Measurements from ENCODE around the gene ERO1B.

ERO1B gene

DNA sequence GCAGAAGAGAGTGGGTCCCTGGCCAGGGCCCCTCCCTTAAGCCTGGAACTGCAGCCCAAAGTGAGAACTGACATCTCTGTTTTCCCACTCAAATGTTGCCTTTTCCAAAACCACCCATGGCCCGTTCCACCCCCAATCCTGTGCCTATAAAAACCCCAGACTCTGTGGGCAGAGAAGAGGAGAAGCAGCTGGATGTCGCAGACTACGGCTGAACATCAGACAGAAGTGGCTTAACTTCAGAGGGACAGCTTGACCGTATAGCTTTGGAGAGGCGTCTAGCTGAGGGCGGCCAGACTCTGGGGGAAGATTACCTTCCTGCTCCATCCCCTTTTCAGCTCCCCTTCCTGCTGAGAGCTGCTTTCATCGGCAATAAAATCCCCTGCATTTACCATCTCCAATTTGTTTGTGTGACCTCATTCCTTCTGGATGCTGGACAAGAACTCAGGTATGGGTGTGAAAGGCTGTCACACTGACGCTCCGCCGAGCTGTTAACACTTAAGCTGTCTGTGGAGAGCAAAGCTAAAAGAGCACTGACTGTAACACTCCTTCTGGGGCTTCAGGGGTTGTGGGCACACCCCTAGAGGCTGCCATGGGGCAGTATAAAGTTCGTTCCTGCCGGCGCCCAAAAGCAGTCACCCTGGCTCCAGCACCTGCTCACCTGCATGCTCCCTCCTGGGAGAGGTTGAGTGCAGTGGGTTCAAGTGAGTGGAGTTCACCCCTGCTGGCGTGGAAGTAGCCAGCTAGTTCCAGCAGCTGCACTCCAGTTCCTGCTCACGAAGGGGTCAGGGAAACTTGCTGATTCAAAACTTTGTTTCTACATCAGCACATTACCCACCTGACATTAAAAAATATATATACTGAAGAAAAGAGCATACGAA, 19.6 kb upstream of the ERO1B start:
- in situ Hi-C loops (cut with HindIII; ENCODE audit: low sequenced_read_pairs) = no loop called here

DNA sequence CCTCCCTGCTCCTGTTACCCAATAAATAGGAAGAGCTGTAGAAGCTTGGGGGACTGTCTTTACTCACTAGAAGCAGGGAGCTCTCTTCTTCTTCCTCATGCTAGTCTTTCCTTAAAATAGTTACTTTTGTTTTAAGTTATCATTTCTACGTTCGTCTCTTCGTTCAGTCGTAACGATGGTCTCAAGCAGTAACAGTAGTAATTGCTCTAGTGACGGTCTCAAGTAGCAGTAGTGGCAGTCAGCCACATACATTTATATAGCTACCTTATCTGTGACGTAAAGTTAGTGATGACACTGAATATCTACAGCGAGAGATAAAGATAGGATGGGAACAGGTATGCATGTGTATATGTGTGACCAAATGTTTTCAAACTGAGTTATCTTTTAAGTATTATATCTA, 15.4 kb upstream of the ERO1B start:
- in situ Hi-C loops (cut with HindIII; ENCODE audit: low sequenced_read_pairs) = no loop called here

DNA sequence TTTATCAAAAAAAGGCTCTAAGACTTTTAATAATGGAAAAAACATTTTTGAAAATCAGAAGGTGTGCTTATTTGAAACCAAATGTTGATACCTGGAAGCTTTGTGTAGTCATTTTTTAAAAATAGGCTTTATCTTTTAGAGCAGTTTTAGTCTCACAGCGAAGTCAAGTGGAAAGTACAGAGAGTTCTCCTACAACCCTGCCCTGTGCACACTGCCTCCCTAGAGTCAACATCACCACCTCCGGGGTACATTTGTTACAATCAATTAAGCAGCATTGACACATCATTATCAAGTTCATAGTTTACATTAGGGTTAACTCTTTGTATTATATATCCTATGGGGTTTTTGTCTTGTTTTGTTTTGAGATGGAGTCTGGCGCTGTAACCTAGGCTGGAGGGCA, 10.7 kb upstream of the ERO1B start:
- in situ Hi-C loops (cut with HindIII; ENCODE audit: low sequenced_read_pairs) = no loop called here

DNA sequence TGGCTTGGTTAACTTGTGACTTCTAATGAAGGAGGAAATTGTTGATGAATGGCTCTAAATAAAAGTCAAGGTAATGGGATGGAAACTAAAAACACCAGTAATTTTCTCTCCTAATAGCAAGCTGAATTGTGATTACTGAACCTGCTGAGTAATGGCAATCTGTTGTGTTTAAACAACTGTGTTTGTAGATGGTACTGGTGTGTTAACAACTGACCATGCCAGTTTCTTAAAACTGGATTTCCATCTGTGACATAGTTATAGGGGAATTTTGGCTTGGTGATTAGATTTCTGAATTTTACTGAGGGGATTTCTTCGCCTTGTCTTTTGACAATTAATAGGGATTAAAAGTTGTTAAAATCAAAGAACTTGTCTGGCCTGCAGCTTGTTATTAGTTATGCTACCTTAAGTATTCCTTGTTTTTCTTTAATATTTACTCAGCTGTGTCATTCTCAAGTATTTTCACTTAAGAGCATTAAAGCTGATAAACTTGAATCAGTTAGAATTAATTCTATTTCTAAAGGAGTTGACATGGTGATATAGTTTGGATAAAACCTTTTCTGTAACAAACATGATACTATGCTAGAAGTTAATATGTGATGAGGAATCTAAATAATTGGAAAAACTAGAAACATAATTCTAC, 7.9 kb upstream of the ERO1B start:
- in situ Hi-C loops (cut with HindIII; ENCODE audit: low sequenced_read_pairs) = no loop called here

DNA sequence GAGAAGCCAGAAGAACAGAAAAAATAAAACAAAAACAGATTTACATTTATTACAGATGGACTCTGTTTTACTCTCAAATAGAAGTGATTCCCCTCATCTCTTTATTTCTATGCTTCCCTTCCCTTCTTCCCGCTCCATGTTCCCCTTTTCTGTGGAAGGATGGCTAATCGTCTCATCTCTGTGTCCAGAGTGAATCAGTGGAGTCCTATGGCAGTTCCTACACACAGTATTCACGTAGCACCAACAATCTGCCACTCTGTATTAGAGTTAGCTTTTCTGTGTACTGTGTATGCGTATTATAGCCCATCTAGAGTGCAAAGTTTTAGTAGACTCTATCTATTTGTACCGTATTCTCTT, 6.8 kb upstream of the ERO1B start:
- in situ Hi-C loops (cut with HindIII; ENCODE audit: low sequenced_read_pairs) = no loop called here

DNA sequence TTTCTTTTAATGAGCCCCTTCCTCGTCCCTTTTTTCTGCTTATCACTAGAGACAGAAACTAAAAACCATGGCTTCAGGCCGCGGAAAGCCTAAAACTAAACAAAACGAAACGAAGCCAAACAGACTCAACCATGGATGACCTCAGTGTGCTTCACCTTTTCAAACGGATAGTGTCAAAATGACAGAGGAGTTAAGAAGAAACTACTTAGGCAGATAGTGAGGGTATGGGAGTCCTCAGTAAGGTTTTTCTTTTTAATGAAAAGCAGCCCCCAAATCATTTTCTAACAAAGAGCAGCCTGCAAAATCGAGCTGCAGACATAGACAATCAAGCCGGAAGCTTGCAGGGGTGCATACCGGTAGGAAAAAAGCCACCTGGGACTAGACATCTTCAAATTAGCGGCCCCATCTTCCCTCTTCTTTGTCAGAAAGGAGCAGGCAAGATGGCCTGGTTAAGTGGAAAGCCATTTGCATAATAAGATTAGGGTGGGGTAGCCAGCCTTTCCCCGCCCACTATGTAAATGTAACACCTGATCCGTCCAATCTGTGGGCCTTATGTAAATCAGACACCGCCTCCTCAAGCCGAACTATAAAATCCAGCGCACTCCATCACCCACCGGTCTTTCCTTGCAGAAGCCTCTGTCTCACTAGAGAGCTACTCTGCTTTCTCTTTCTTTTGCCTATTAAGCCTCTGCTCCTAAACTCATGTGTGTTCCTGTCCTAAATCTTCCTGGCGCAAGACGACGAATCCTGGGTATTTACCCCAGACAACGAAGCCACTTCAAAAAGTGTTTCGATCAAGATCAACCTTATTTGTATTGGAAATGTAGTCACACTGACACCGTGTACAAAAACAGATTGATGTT, 6.2 kb upstream of the ERO1B start:
- in situ Hi-C loops (cut with HindIII; ENCODE audit: low sequenced_read_pairs) = no loop called here

DNA sequence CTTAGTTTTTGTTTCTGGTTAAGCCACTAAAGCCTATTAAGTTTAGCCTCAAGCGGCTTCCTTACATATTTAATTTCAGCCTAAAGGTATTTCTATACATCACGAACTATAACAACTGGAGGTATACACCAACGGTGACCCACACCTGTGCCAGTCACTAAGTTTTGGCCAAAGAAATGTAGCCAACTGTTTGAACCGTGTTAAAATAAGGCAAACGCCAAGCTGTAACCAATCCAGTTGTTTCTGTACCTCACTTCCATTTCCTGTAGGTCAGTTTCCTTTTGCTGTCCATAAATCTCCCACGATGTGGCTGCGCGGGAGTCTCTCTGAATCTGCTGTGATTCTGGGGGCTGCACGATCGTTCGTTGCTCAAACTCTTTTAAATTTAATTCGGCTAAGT, 5.6 kb upstream of the ERO1B start:
- in situ Hi-C loops (cut with HindIII; ENCODE audit: low sequenced_read_pairs) = no loop called here

DNA sequence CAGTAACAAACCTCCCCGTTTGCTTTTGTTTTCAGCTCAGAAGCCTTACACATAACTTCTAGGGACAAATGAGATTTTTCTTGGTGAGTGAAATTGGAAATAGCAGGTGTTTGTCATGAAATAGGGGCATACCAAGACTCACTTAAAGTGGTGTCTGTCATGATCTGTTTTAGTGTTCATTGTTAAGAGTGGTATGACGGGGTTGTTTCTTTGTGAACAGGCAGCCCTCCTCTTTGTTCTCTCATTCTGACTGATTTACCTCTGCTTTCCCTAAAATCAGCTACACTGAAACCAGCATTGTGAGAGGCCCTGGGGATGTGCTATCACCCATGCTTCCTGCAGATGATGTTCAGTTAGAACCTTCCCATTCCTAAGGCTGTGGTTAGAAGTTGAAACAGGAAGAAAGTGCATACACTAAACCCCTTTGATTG, 2.5 kb upstream of the ERO1B start:
- in situ Hi-C loops (cut with HindIII; ENCODE audit: low sequenced_read_pairs) = no loop called here

DNA sequence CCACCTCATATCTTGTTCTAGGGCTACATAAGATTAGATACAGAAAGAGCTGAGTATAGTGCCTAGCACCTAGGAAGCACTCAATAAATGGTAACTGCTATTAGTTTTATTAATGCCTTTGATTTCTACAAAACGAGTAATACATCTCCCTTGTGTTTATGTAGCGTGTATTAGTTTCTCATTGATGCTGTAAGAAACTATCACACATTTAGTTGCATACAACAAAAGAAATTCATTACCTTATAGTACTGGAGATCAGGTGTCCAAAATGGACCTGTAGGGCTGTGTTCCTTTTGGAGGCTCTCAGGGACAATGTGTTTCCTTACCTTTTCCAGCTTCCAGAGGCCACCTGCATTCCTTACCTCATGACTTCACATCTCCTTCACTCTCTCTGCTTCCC, 961 bp upstream of the ERO1B start:
- in situ Hi-C loops (cut with HindIII; ENCODE audit: low sequenced_read_pairs) = no loop called here

DNA sequence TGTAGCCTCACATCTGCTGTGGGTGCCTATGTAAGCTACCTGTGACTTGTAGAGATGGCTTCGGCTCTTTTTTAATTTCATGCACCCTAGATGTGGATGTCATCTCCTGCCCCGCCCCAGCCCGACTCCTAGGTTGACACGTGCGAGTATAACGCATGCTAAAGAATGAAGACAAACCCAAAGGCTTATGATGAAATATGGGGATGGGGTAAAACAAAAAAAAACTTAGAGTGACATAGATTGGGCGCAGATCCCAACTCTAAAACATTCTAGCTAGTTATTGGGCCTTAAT, 613 bp upstream of the ERO1B start:
- in situ Hi-C loops (cut with HindIII; ENCODE audit: low sequenced_read_pairs) = no loop called here

DNA sequence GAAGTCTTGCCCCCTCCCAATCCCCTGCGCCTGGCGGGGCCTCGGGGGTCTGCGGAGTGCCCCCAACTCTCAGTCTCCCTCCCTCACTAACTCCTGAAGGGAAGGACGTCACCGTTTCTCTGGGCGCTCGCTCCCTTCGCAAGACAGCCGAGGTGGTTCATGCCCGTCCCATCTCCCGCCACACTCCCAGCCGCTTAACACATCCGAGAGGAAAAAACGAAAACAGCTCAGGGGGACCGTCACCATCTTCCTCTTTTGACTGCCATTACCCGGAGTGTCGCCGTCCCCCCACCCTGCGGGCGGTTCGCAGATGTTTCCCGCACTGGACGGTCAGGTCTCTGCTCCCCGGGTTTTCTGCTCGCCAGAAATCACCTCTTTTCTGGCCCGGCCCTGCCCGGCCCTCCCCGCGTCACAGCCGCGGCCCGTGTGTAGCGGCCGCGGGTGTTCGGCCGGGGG, 532 bp downstream of the ERO1B start:
- in situ Hi-C loops (cut with HindIII; ENCODE audit: low sequenced_read_pairs) = no loop called here

DNA sequence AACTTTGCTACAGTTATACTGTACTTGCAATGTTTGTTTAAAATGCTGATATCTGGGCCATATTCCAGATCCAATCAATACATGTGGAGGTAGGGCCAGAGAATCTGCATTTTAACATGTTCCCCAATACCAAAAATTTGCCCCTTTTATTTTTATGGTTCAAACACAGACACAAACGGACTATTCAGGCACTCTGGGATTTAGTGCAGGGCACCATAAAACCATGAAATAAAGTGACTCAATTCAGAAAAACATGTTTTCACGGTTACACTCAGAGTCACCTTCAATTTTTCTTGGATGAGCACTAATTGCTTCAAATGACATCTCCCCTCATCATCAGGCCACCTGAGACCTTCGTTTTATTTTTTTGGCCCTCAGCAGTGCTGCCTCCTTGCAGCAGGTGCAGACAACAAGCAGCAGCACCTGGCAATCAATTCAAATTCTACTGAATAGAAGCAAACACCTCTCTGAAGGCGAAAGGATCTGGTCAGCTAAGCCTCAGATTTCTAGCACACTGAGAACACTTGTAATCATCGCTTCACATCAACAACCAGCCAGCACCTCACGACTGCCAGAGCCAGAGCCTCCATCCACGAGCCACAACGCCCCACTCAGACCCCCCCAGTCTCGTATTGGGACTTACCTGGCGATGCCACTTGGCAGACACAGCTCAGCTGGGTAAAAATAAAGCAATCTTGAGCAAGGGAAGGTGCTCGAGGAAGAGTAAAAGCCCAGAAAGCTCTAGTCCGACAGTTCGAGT, 1.1 kb downstream of the ERO1B start:
- in situ Hi-C loops (cut with HindIII; ENCODE audit: low sequenced_read_pairs) = no loop called here

DNA sequence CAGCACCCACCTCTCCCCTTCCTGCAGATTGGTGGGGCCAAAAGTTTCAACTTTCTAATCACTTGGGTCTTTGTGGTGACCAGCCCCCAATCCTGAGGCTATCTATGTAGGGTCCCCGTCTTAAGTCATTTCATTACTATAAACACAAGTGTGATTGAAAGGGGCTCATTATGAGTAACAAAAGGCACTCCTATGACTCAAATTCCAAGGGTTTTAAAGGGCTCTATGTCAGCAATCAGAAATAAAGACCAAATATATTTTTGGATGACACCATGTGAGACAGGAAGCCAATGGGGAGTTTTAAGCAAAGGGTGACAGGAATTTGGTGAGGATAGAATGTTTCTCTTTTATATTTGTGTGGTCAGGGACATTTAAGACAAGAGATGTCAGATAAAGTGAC, 6.2 kb downstream of the ERO1B start:
- in situ Hi-C loops (cut with HindIII; ENCODE audit: low sequenced_read_pairs) = no loop called here

DNA sequence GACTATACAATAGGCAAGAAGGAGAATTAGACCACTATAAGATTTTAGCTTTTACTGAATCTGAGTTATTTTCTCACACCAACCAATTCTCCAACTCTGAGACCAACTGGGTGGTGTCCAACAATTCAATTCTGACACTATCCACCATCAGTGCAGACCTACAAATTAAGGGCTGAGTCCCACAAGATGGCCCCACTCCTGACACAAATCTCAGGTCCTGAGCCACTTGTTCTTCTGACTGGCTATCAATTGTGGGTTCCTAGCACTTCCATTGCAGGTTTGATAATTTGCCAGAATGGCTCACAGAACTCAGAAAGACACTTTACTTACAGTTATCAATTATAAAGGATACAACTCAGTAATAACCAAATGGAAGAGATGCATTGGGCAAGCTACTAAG, 6.7 kb downstream of the ERO1B start:
- in situ Hi-C loops (cut with HindIII; ENCODE audit: low sequenced_read_pairs) = no loop called here

DNA sequence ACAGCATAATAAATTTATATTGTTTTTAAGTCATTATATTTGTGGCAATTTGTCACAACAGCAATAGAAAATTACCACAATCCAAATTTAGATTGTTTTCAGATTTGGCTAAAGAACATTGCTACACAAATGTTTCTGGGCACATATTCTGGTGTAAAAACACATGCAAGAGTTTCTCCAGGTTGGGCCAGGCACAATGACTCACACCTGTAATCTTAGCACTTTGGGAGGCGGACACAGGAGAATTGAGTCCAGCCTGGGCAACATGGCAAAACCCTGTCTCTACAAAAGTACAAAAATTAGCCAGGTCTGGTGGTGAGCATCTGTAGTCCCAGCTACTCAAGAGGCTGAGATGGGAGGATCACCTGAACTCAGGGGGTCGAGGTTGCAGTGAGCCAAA, 8.4 kb downstream of the ERO1B start:
- in situ Hi-C loops (cut with HindIII; ENCODE audit: low sequenced_read_pairs) = no loop called here

DNA sequence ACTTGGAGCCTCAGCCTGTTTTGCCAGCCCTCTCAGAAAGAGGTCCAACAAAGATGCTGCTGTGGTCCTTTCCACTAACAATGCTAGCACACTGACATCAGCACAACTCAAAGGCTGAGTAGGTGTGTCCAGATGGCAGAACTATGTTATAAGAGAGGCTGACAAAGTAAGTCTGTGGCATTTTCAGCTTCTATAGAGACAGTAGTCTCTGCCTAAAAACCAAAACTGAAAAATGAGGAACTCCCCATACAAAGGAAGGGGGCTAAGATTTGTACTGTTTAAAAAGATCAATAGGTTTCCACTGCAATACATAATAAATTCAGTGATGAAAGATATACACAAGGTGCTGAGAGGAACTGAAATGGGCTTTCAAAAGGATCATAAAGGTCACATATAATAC, 12.3 kb downstream of the ERO1B start:
- in situ Hi-C loops (cut with HindIII; ENCODE audit: low sequenced_read_pairs) = no loop called here

DNA sequence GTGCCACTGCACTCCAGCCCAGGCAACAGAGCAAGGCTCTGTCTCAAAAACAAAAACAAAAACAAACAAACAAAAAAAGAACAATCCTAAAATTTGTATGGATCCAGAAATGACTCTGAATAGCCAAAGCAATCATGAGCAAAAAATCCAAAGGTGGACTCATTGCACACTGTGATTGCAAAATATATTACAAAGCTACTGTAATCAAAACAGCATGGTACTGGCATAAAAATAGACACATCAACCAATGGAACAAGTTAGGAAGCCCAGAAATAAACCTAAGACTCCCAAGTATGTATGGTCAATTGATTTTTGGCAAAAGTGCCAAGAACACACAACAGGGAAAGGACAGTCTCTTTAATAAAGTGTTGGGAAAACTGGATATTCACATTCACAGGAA, 19.9 kb downstream of the ERO1B start:
- in situ Hi-C loops (cut with HindIII; ENCODE audit: low sequenced_read_pairs) = no loop called here

DNA sequence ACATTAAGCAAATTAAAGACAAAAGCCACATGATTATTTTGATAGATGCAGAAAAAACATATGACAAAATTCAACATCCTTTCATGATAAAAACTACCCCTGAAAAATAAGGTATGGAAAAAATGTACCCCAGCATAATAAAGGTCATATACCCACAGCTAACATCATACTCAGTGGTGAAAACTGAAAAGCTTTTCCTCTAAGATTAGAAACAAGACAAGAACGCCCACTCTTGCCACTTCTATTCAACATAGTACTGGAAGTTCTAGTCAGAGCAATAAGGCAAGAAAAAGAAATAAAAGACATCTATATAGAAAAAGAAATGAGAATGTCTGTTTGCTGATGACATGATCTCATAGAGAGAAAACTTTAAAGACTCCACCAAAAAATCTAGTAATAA, 20.7 kb downstream of the ERO1B start:
- in situ Hi-C loops (cut with HindIII; ENCODE audit: low sequenced_read_pairs) = no loop called here

DNA sequence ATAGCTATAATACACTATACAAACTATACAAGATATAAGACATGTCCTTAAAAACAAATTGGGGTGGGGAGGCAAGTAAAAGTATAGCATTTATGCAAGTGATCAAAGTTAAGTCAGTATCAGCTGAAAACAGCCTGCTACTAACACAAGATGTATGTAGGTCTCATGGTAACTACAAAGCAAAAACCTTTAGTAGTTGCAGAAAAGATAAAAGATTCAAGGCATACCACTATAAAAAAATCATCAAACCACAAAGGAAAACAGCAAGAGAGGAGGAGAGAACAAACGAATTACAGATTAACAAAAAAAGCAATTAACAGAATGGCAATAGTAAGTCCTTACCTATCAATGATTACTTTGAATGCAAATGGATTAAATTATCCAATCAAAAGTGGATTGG, 22.7 kb downstream of the ERO1B start:
- in situ Hi-C loops (cut with HindIII; ENCODE audit: low sequenced_read_pairs) = no loop called here

DNA sequence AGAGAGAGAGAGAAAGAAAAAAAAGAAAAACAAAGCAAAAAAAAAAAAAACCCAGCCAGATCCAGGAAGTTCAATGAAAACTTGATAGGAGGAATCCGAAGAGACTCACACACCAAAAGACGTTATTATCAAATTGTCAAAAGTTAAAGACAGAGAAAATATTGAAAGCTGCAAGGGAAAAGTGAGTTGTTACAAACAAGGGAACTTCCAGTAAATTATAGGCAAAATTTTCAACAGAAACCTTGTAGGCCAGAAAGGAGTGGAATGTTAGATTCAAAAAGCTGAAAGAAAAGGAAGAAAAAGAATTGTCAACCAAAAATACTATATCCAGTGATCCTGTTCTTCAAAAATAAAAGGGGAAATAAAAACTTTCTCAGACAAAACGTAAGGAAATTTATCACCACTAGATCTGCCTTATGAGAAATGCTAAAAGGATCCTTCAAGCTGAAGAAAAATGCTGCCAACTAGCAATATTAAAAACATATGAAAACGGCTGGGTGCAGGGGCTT, 23.6 kb downstream of the ERO1B start:
- in situ Hi-C loops (cut with HindIII; ENCODE audit: low sequenced_read_pairs) = no loop called here

DNA sequence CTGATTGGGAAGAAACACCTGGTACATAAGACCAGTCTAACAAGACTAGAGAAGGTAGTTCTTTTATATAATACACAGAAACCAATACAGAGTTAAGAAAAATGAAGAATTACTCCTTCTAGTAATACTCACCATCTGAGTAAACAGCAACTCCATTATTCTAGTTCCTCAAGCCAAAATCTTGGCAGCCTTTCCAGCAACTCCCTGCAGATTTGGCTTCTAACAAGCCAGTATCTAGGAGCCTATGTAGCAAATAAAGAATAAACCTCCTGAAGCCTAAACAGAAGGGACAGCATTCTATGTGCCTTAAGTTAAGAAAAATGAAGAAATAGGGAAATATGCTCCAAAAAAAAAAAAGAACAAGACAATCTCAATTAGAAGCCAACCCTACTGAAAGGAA, 24.5 kb downstream of the ERO1B start:
- in situ Hi-C loops (cut with HindIII; ENCODE audit: low sequenced_read_pairs) = no loop called here
